K562 (cell line): ENCODE data around the gene PYHIN1. TPM values are rescaled to one million over a fixed set of nuclear protein-coding genes. Genes with fewer than 3 reads are reported as not detected.

Experiments
- ATAC-seq: fragments of 200-7000 bp; cut with Tn5 transposase; 3 replicates; pipeline ENCODE4 v1.9.1; 2020; ENCODE audit warnings: moderate library complexity
- BruUV-seq: library from RNA; stranded (reverse); fragments of 400-500 nt; replicated peaks from 2 replicates; lab custom pipeline; 2021; lab: Mats Ljungman, UMichigan
- CTCF ChIA-PET: fragments of 300-600 bp; formaldehyde crosslinking; extraction: SDS; loops from one replicate; lab custom pipeline; 2021; ENCODE audit warnings: low intra/inter-chr PET ratio; lab: Yijun Ruan, JAX
- POLR2A ChIA-PET: fragments of 300-600, 350-650 bp; sonication (Branson Sonifier 250); formaldehyde crosslinking; extraction: SDS; loops from one replicate; lab custom pipeline; 2021; ENCODE audit warnings: antibody characterized with exemption, inconsistent platforms; lab: Yijun Ruan, JAX
- DNase-seq, 4 experiments: peaks; one replicate each; pipeline versions ENCODE4 v3.0.0 to v3.0.0-alpha.2; 2011 to 2018; ENCODE audit warnings: low spot score in 3 of 4, mixed read lengths in 3 of 4; ENCODE audit errors: extremely low read depth in 1 of 4
- FAIRE-seq: peaks from 2 replicates; lab custom pipeline; 2011; peaks lifted over from hg19 to GRCh38; lab: Jason Lieb, UNC
- H2AFZ ChIP-seq: 2 replicates; pipeline ENCODE4 v1.6.0; 2011; ENCODE audit warnings: low read depth, low read length, control low read depth, inconsistent platforms
- H3K27ac ChIP-seq: fragments of 200-600 bp; 3 replicates; pipeline ENCODE4 v1.8.0; 2011; ENCODE audit warnings: low read depth, mild to moderate bottlenecking, control low read depth, inconsistent platforms, low read length, moderate library complexity, mixed read lengths; ENCODE audit errors: extremely low read depth
- H3K27me3 ChIP-seq, 2 experiments: fragments of 300-600 bp in 1 of 2; 2 replicates in 1 of 2; 3 replicates in 1 of 2; pipeline versions ENCODE4 v1.6.0 to v1.8.0; 2011; ENCODE audit warnings: inconsistent platforms in 2 of 2, low read length in 2 of 2, mild to moderate bottlenecking in 1 of 2, mixed read lengths in 1 of 2, moderate library complexity in 1 of 2; ENCODE audit not compliant: control insufficient read depth in 2 of 2, insufficient read depth in 2 of 2
- H3K36me3 ChIP-seq: fragments of 300-600 bp; 3 replicates; pipeline ENCODE4 v1.8.0; 2011; ENCODE audit warnings: mild to moderate bottlenecking, low read length, inconsistent platforms; ENCODE audit not compliant: control insufficient read depth, insufficient read depth
- H3K4me1 ChIP-seq, 2 experiments: fragments of 200-600 bp in 1 of 2; replicated peaks in 1 of 2; 2 replicates in 1 of 2; 3 replicates in 1 of 2; pipeline versions ENCODE4 v1.5.1 to v1.8.0; 2011; ENCODE audit warnings: inconsistent platforms in 2 of 2, low read length in 2 of 2, mild to moderate bottlenecking in 1 of 2, mixed read lengths in 1 of 2, moderate library complexity in 1 of 2; ENCODE audit not compliant: control insufficient read depth in 2 of 2, insufficient read depth in 2 of 2
- H3K4me2 ChIP-seq: 2 replicates; pipeline ENCODE4 v1.6.1; 2011; ENCODE audit warnings: low read length, control low read depth, inconsistent platforms, mixed read lengths; ENCODE audit not compliant: insufficient read depth
- H3K4me3 ChIP-seq: fragments of 200-600 bp; sonication (generic), shearing (Covaris generic); 2 replicates; pipeline ENCODE4 v1.5.1; 2016; ENCODE audit warnings: control low read depth, inconsistent platforms
- H3K79me2 ChIP-seq: fragments of 200-600 bp; 3 replicates; pipeline ENCODE4 v1.8.0; 2011; ENCODE audit warnings: low read length, inconsistent platforms; ENCODE audit not compliant: control insufficient read depth, insufficient read depth
- H3K9ac ChIP-seq, 2 experiments: 2 replicates each; pipeline versions ENCODE4 v1.6.0 to v1.6.1; 2011; ENCODE audit warnings: low read depth in 2 of 2, low read length in 2 of 2, control low read depth in 1 of 2, inconsistent platforms in 1 of 2, mild to moderate bottlenecking in 1 of 2, mixed read lengths in 1 of 2; ENCODE audit not compliant: insufficient read depth in 1 of 2
- H3K9me1 ChIP-seq: one replicate; pipeline ENCODE4 v1.6.0; 2011; ENCODE audit warnings: inconsistent platforms, mild to moderate bottlenecking, low read length, moderate library complexity; ENCODE audit not compliant: control insufficient read depth, insufficient read depth
- H3K9me3 ChIP-seq: replicated peaks from 2 replicates; pipeline ENCODE4 v1.5.1; 2011; ENCODE audit warnings: low read depth, low read length, inconsistent platforms; ENCODE audit not compliant: control insufficient read depth, insufficient read depth
- H4K20me1 ChIP-seq: replicated peaks from 2 replicates; pipeline ENCODE4 v1.6.1; 2011; ENCODE audit warnings: low read length, inconsistent platforms, mixed read lengths; ENCODE audit not compliant: control insufficient read depth, insufficient read depth
- DACH1 ChIP-seq: fragments of 450-650 bp; IDR thresholded peaks from 2 replicates; pipeline ENCODE4 v1.6.1; 2018; ENCODE audit not compliant: partially characterized antibody
- ETV1 ChIP-seq: fragments of 450-650 bp; conservative IDR thresholded peaks from 2 replicates; pipeline ENCODE4 v1.6.1; 2016; ENCODE audit warnings: missing genetic modification characterization, control low read depth, low read depth, missing compliant biosample characterization
- GABPA ChIP-seq: fragments of 200-800 bp; sonication (Bioruptor generic); conservative IDR thresholded peaks from 2 replicates; pipeline ENCODE4 v1.6.1; 2016; ENCODE audit warnings: low read depth, missing genetic modification characterization, missing compliant biosample characterization
- GTF2E2 ChIP-seq: fragments of 200-800 bp; sonication (Bioruptor generic); IDR thresholded peaks from 2 replicates; pipeline ENCODE4 v1.6.1; 2016; ENCODE audit warnings: missing genetic modification characterization, missing compliant biosample characterization
- HLTF ChIP-seq: fragments of 450-650 bp; IDR thresholded peaks from 2 replicates; pipeline ENCODE4 v1.6.1; 2016
- ILK ChIP-seq: fragments of 450-650 bp; IDR thresholded peaks from 2 replicates; pipeline ENCODE4 v1.6.1; 2016; ENCODE audit warnings: missing genetic modification characterization, low read depth, mild to moderate bottlenecking, missing compliant biosample characterization, moderate library complexity, borderline replicate concordance
- MAFG ChIP-seq: fragments of 450-650 bp; conservative IDR thresholded peaks from 2 replicates; pipeline ENCODE4 v1.6.1; 2016; ENCODE audit warnings: missing genetic modification characterization, missing compliant biosample characterization
- NFATC3 ChIP-seq: fragments of 450-650 bp; IDR thresholded peaks from 2 replicates; pipeline ENCODE4 v1.6.1; 2017; ENCODE audit warnings: mild to moderate bottlenecking
- NR1H2 ChIP-seq: sonication (generic); formaldehyde crosslinking; IDR thresholded peaks from 2 replicates; pipeline ENCODE4 v1.4.0; 2020; ENCODE audit warnings: mild to moderate bottlenecking, missing genetic modification reagents
- PHF21A ChIP-seq: fragments of 450-650 bp; IDR thresholded peaks from 2 replicates; pipeline ENCODE4 v1.6.1; 2017; ENCODE audit warnings: low read depth, borderline replicate concordance
- PML ChIP-seq: IDR thresholded peaks from 2 replicates; pipeline ENCODE4 v1.6.1; 2012; ENCODE audit warnings: low read length, inconsistent platforms
- SMC3 ChIP-seq: conservative IDR thresholded peaks from 2 replicates; pipeline ENCODE4 v1.6.1; 2011; ENCODE audit warnings: low read depth, low read length, improper control_type of control experiment; ENCODE audit not compliant: insufficient read depth
- ZKSCAN8 ChIP-seq: fragments of 200-800 bp; sonication (Bioruptor generic); IDR thresholded peaks from 2 replicates; pipeline ENCODE4 v1.6.1; 2016; ENCODE audit warnings: missing genetic modification characterization, missing compliant biosample characterization
- ZNF134 ChIP-seq: fragments of 250-450 bp; sonication (Bioruptor Pico); conservative IDR thresholded peaks from 2 replicates; pipeline ENCODE4 v1.4.0; 2020
- WGBS: fragments of 100-300 bp; shearing (Covaris generic); methylation state at CpG from one replicate; pipeline ENCODE4 v1.1.6; 2016; ENCODE audit warnings: low coverage, mixed read lengths; ENCODE audit not compliant: insufficient coverage; ENCODE audit errors: missing lambda C conversion rate; 5-methylcytosine and 5-hydroxymethylcytosine counted together
- in situ Hi-C: fragments of 300-500 bp; cut with MboI; formaldehyde crosslinking; loops from 4 replicates; pipeline ENCODE4 v1.15.0; 2018; ENCODE audit warnings: inconsistent platforms, mixed read lengths
- intact Hi-C: fragments of 100-400 bp; cut with micrococcal nuclease; formaldehyde crosslinking; loops from 2 replicates; pipeline ENCODE4 v1.14.2; 2022
- polyA plus RNA-seq, 8 experiments: library from polyadenylated mRNA; depleted of rRNA in 4 of 8; stranded (reverse) in 5 of 8; unstranded in 3 of 8; fragments of >200 nt; fragmentation: Nextera tagmentation in 2 of 8; fragmentation: Illumina TruSeq in 1 of 8; extraction: Ambion mirVana in 2 of 8; extraction: Trizol in 1 of 8; gene quantifications; 2 replicates each; pipeline versions ENCODE4 v1.2.1 to v1.2.3, GENCODE V29; 2011 to 2014; ENCODE audit warnings: inconsistent platforms in 1 of 8, missing spikeins in 1 of 8
- total RNA-seq, 7 experiments: library from RNA; depleted of rRNA in 6 of 7; stranded (reverse); fragments of >200 nt in 6 of 7; fragmentation: Illumina TruSeq in 2 of 7; extraction: Trizol in 2 of 7; gene quantifications; 2 replicates each; pipeline versions ENCODE4 v1.2.1 to v1.2.3, GENCODE V29; 2011 to 2021; ENCODE audit warnings: low replicate concordance in 1 of 7
- TF ChIP-seq, protein P1 (sequence below): IDR thresholded peaks from 2 replicates; pipeline ENCODE4 v1.6.1; 2012; ENCODE audit warnings: low read depth, low read length, improper control_type of control experiment, borderline replicate concordance
- TF ChIP-seq, protein P2 (sequence below): fragments of 450-650 bp; formaldehyde crosslinking; IDR thresholded peaks from 2 replicates; pipeline ENCODE4 v1.4.0; 2020; ENCODE audit warnings: mild to moderate bottlenecking
- TF ChIP-seq, protein P3 (sequence below): fragments of 450-650 bp; IDR thresholded peaks from 2 replicates; pipeline ENCODE4 v1.6.1; 2016; ENCODE audit warnings: missing biosample characterization, missing genetic modification characterization

The PYHIN1 gene
- total and polyA plus RNA-seq, 9 of the 15 experiments (the other 6 are each of a cell fraction or from before 2014, with no cell fraction given), result not detected

DNA sequence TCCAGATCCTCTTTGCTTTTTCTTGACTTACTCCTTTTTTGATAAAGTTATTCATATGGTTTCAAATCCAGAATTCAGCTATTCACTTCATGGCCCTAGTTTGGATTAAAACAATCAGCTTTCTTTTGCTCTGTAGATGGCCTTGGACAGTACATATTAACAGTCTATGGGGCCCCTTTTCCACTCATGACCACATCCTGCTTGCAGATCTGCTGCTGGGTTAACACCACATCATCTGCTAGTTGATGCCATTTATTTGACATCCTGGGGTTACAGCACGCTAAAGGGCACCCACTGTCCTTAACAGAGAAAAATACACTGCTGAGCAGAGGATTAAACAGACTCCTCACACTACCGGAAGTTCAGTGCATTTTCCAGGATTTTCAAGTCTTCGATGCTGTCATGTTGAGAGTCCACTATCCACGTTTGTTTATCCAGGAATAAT is 77.4 kb downstream of the PYHIN1 start:
- 24% methylated on average over 4 of the region's 4 CpGs for WGBS
- BruUV-seq, result no TSS peak

More for the DNA sequence above, 77.4 kb downstream of the PYHIN1 start:
- Histone ChIP-seq H3K27ac (no peak overlapping the region), H3K4me1 (no peaks in the 10 kb centered on the region; a peak in 2 of 5 replicates), H3K9me1 (no peaks in the 10 kb centered on the region)
- TF ChIP-seq SMC3, result no peak
- TF ChIP-seq ZKSCAN8 (CRISPR knock-in tag), result peak; percentile 6; the same call in 1 of the 2 replicates
- TF ChIP-seq, protein P1, sequence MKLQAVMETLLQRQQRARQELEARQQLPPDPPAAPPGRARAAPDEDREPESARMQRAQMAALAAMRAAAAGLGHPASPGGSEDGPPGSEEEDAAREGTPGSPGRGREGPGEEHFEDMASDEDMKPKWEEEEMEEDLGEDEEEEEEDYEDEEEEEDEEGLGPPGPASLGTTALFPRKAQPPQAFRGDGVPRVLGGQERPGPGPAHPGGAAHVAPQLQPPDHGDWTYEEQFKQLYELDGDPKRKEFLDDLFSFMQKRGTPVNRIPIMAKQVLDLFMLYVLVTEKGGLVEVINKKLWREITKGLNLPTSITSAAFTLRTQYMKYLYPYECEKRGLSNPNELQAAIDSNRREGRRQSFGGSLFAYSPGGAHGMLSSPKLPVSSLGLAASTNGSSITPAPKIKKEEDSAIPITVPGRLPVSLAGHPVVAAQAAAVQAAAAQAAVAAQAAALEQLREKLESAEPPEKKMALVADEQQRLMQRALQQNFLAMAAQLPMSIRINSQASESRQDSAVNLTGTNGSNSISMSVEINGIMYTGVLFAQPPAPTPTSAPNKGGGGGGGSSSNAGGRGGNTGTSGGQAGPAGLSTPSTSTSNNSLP, result no peak
- no peak for TF ChIP-seq NFATC3
- no peak for TF ChIP-seq ILK (tag)
- TF ChIP-seq HLTF, result no peak
- no peak for TF ChIP-seq PHF21A
- peak; percentile 41; the same call in 1 of the 2 replicates for TF ChIP-seq ETV1 (tag)
- TF ChIP-seq PML, result no peak
- TF ChIP-seq GTF2E2, result 0 out of 2 replicates have a peak, but pooled peaks have one; percentile 7
- TF ChIP-seq, protein P2, sequence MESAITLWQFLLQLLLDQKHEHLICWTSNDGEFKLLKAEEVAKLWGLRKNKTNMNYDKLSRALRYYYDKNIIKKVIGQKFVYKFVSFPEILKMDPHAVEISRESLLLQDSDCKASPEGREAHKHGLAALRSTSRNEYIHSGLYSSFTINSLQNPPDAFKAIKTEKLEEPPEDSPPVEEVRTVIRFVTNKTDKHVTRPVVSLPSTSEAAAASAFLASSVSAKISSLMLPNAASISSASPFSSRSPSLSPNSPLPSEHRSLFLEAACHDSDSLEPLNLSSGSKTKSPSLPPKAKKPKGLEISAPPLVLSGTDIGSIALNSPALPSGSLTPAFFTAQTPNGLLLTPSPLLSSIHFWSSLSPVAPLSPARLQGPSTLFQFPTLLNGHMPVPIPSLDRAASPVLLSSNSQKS (CRISPR knock-in tag), result no peak
- TF ChIP-seq NR1H2 (CRISPR knock-in tag), result no peak
- TF ChIP-seq GABPA (tag), result peak; percentile 68
- TF ChIP-seq, protein P3, sequence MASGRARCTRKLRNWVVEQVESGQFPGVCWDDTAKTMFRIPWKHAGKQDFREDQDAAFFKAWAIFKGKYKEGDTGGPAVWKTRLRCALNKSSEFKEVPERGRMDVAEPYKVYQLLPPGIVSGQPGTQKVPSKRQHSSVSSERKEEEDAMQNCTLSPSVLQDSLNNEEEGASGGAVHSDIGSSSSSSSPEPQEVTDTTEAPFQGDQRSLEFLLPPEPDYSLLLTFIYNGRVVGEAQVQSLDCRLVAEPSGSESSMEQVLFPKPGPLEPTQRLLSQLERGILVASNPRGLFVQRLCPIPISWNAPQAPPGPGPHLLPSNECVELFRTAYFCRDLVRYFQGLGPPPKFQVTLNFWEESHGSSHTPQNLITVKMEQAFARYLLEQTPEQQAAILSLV (tag), result no peak
- no peak for TF ChIP-seq ZNF134 (CRISPR knock-in tag)
- TF ChIP-seq MAFG (tag), result no peak
- no peak for TF ChIP-seq DACH1
- TF ChIP-seq, all 486 proteins: peak for 4
- in situ Hi-C loops, result loop anchor here (10.0 kb wide), 1 partner anchor 344 kb away; no protein-coding TSS in a partner anchor
- Histone ChIP-seq H3K79me2 (no peaks in the 10 kb centered on the region), H3K9me3 (no peaks in the 10 kb centered on the region), H2AFZ (no peak overlapping the region), H3K4me2 (no peak overlapping the region), H3K4me3 (no peak overlapping the region), H3K9ac (no peak overlapping the region), H3K36me3 (no peaks in the 10 kb centered on the region), H3K27me3 (no peaks in the 10 kb centered on the region), H4K20me1 (no peaks in the 10 kb centered on the region)
- no peak for ATAC-seq
- POLR2A ChIA-PET, result no interaction called here
- no peak for FAIRE-seq
- intact Hi-C loops, result no loop called here
- DNase-seq, result no peak
- CTCF ChIA-PET, result no interaction called here
